IMR-90 (cell line): ENCODE results near the gene UBE2E2. TPM values are rescaled to one million over a fixed set of nuclear protein-coding genes. Genes with fewer than 3 reads are reported as not detected.

Experiments used
- ATAC-seq: fragments of 200-7000 bp; cut with Tn5 transposase; 2 replicates; pipeline ENCODE4 v1.9.1; 2020; ENCODE audit warnings: low read depth, mild to moderate bottlenecking, moderate library complexity
- BruUV-seq: library from RNA; stranded (reverse); fragments of 400-500 nt; replicated peaks from 2 replicates; lab custom pipeline; 2021; lab: Mats Ljungman, UMichigan
- CTCF ChIA-PET: fragments of 300-600 bp; formaldehyde crosslinking; extraction: SDS; loops from one replicate; lab custom pipeline; 2021; ENCODE audit warnings: antibody characterized with exemption; lab: Yijun Ruan, JAX
- POLR2A ChIA-PET: fragments of 300-600 bp; sonication (Branson Sonifier 250); formaldehyde crosslinking; loops from one replicate; lab custom pipeline; 2022; ENCODE audit warnings: antibody characterized with exemption; ENCODE audit not compliant: unreplicated experiment; lab: Charles Lee
- DNase-seq: peaks from one replicate; pipeline ENCODE4 v3.0.0; 2013
- H2AFZ ChIP-seq: replicated peaks from 2 replicates; pipeline ENCODE3; 2013; ENCODE audit warnings: low read length, mild to moderate bottlenecking; ENCODE audit not compliant: poor library complexity
- H2AK5ac ChIP-seq: 2 replicates; pipeline ENCODE4 v1.6.1; 2013; ENCODE audit warnings: low read depth, low read length, inconsistent platforms
- H2AK9ac ChIP-seq: replicated peaks from 2 replicates; pipeline ENCODE3; 2013; ENCODE audit warnings: mild to moderate bottlenecking, low read depth, low read length, moderate library complexity; ENCODE audit not compliant: poor library complexity
- H2BK120ac ChIP-seq: 2 replicates; pipeline ENCODE4 v1.6.1; 2013; ENCODE audit warnings: low read depth, low read length, inconsistent platforms
- H2BK15ac ChIP-seq: 3 replicates; pipeline ENCODE4 v1.6.1; 2013; ENCODE audit warnings: low read depth, low read length, inconsistent platforms
- H2BK20ac ChIP-seq: 2 replicates; pipeline ENCODE4 v1.6.1; 2013; ENCODE audit warnings: low read depth, mild to moderate bottlenecking, inconsistent platforms, low read length, moderate library complexity
- H2BK5ac ChIP-seq: 2 replicates; pipeline ENCODE4 v1.6.1; 2013; ENCODE audit warnings: mild to moderate bottlenecking, low read depth, low read length, inconsistent platforms; ENCODE audit not compliant: poor library complexity, severe bottlenecking
- H3K14ac ChIP-seq: replicated peaks from 2 replicates; pipeline ENCODE4 v1.6.1; 2013; ENCODE audit warnings: low read depth, low read length, inconsistent platforms
- H3K18ac ChIP-seq: 2 replicates; pipeline ENCODE4 v1.6.1; 2013; ENCODE audit warnings: low read depth, low read length, control low read depth
- H3K23ac ChIP-seq: 2 replicates; pipeline ENCODE4 v1.6.1; 2013; ENCODE audit warnings: low read depth, low read length, inconsistent platforms
- H3K27ac ChIP-seq: 2 replicates; pipeline ENCODE4 v1.5.1; 2013; ENCODE audit warnings: mild to moderate bottlenecking, control low read depth, low read length; ENCODE audit not compliant: insufficient read depth
- H3K27me3 ChIP-seq: 2 replicates; pipeline ENCODE4 v1.6.1; 2013; ENCODE audit warnings: low read length; ENCODE audit not compliant: control insufficient read depth, insufficient read depth
- H3K36me3 ChIP-seq: 2 replicates; pipeline ENCODE4 v1.6.1; 2013; ENCODE audit warnings: low read length, mixed read lengths; ENCODE audit not compliant: control insufficient read depth, insufficient read depth
- H3K4ac ChIP-seq: 2 replicates; pipeline ENCODE4 v1.6.1; 2013; ENCODE audit warnings: low read depth, low read length, inconsistent platforms
- H3K4me1 ChIP-seq: 2 replicates; pipeline ENCODE4 v1.6.1; 2013; ENCODE audit warnings: low read length, mixed read lengths; ENCODE audit not compliant: control insufficient read depth, insufficient read depth
- H3K4me2 ChIP-seq: 2 replicates; pipeline ENCODE4 v1.6.1; 2013; ENCODE audit warnings: low read depth, mild to moderate bottlenecking, control low read depth, low read length, moderate library complexity
- H3K4me3 ChIP-seq: 2 replicates; pipeline ENCODE4 v1.5.1; 2013; ENCODE audit warnings: low read depth, mild to moderate bottlenecking, control low read depth, low read length, moderate library complexity; ENCODE audit not compliant: insufficient read depth
- H3K56ac ChIP-seq: 2 replicates; pipeline ENCODE4 v1.6.1; 2013; ENCODE audit warnings: low read length, inconsistent platforms; ENCODE audit not compliant: insufficient read depth; ENCODE audit errors: extremely low read depth
- H3K79me1 ChIP-seq, 2 experiments: 2 replicates each; pipeline ENCODE4 v1.6.1; 2013; ENCODE audit warnings: low read length in 2 of 2, inconsistent platforms in 1 of 2, low read depth in 1 of 2
- H3K9ac ChIP-seq: 2 replicates; pipeline ENCODE4 v1.6.1; 2013; ENCODE audit warnings: low read depth, low read length, control low read depth
- H3K9me1 ChIP-seq: 2 replicates; pipeline ENCODE4 v1.6.1; 2013; ENCODE audit warnings: low read length, inconsistent platforms; ENCODE audit not compliant: insufficient read depth
- H3K9me3 ChIP-seq: 2 replicates; pipeline ENCODE4 v1.6.1; 2013; ENCODE audit warnings: low read length; ENCODE audit not compliant: control insufficient read depth, insufficient read depth
- H4K20me1 ChIP-seq: 2 replicates; pipeline ENCODE4 v1.6.1; 2013; ENCODE audit warnings: low read length, inconsistent platforms; ENCODE audit not compliant: insufficient read depth
- H4K5ac ChIP-seq: 2 replicates; pipeline ENCODE4 v1.6.1; 2013; ENCODE audit warnings: mild to moderate bottlenecking, low read depth, low read length, control low read depth
- H4K8ac ChIP-seq, 2 experiments: 2 replicates each; pipeline ENCODE4 v1.6.1; 2013; ENCODE audit warnings: low read depth in 2 of 2, low read length in 2 of 2, control low read depth in 1 of 2, inconsistent platforms in 1 of 2
- H4K91ac ChIP-seq: 2 replicates; pipeline ENCODE4 v1.6.1; 2013; ENCODE audit warnings: low read depth, low read length, inconsistent platforms; ENCODE audit not compliant: insufficient read depth
- RCOR1 ChIP-seq: IDR thresholded peaks from 2 replicates; pipeline ENCODE4 v1.6.1; 2012; ENCODE audit warnings: mild to moderate bottlenecking, low read length, improper control_type of control experiment; ENCODE audit not compliant: insufficient replicate concordance
- WGBS, 2 experiments: methylation state at CpG; one replicate each; pipeline versions ENCODE4 v1.1.5 to v1.1.7; 2013; ENCODE audit warnings: missing lambda C conversion rate in 2 of 2; ENCODE audit not compliant: insufficient read length in 1 of 2; ENCODE audit errors: extremely low coverage in 2 of 2; 5-methylcytosine and 5-hydroxymethylcytosine counted together
- dilution Hi-C: fragments of 300-500 bp; cut with HindIII; formaldehyde crosslinking; loops from one replicate; pipeline ENCODE4 v1.14.3; 2018; ENCODE audit warnings: low sequenced_read_pairs; ENCODE audit not compliant: unreplicated experiment
- in situ Hi-C: fragments of 300-500 bp; cut with MboI; formaldehyde crosslinking; loops from 3 replicates; pipeline ENCODE4 v1.14.3; 2019; ENCODE audit warnings: low sequenced_read_pairs, inconsistent platforms, mixed read lengths
- intact Hi-C: fragments of 100-400 bp; cut with micrococcal nuclease; formaldehyde crosslinking; loops from 2 replicates; pipeline ENCODE4 v1.10.0; 2022
- polyA plus RNA-seq, 3 experiments: library from polyadenylated mRNA; depleted of rRNA; stranded (reverse); fragments of >200 nt; gene quantifications; 2 replicates each; pipeline ENCODE4 v1.2.3, GENCODE V29; 2012; ENCODE audit warnings: low replicate concordance in 1 of 3
- total RNA-seq: library from RNA; depleted of rRNA; stranded (reverse); fragments of >200 nt; gene quantifications from 2 replicates; pipeline ENCODE4 v1.2.3, GENCODE V29; 2012

Gene UBE2E2
- total and polyA plus RNA-seq, 2 of the 4 experiments (the other 2 are of a cell fraction): 18.6 to 32.7 TPM

- DNase-seq (no peak), ATAC-seq (no peak)
- dilution Hi-C loops (no loop called here), in situ Hi-C loops (no loop called here), intact Hi-C loops (no loop called here)
- Histone ChIP-seq H3K9me1 (no peaks in the 10 kb centered on the region), H3K36me3 (no peaks in the 10 kb centered on the region), H3K4ac (no peak overlapping the region), H2AK5ac (no peak overlapping the region), H3K4me1 (peaks cover 2% of the 10 kb centered on the region; the same call in 1 of the 2 replicates), H3K18ac (no peak overlapping the region), H2BK20ac (no peak overlapping the region), H3K27ac (no peak overlapping the region), H3K27me3 (no peaks in the 10 kb centered on the region), H2AFZ (no peak overlapping the region), H4K20me1 (no peaks in the 10 kb centered on the region), H3K14ac (no peak overlapping the region; the same call in 1 of the 2 replicates), H4K91ac (no peak overlapping the region), H2AK9ac (no peak overlapping the region), H3K56ac (no peak overlapping the region), H3K4me3 (no peak overlapping the region), H2BK120ac (no peak overlapping the region), H2BK15ac (no peak overlapping the region), H3K79me1 (no peaks in the 10 kb centered on the region; a peak in 1 of 4 replicates), H3K23ac (no peak overlapping the region), H3K9me3 (no peaks in the 10 kb centered on the region), H4K5ac (no peak overlapping the region; the same call in 1 of the 2 replicates), H3K4me2 (no peak overlapping the region), H2BK5ac (no peak overlapping the region), H4K8ac (no peak overlapping the region), H3K9ac (no peak overlapping the region)
- WGBS, 2 experiments: 100% methylated on average over 1 of the region's 8 CpGs; no CpG with 5 or more reads in 1 of the 2 experiments
- no TSS peak for BruUV-seq
- no peak for TF ChIP-seq RCOR1
- CTCF ChIA-PET: no interaction called here
- POLR2A ChIA-PET: no interaction called here
Measured at GRCh38 chr3:23549148-23549910, 346.2 kb downstream of the UBE2E2 start.
